Left forelimb (tissue), 1 donor: Measurements from ENCODE around the gene GATAD2A.

Experiments used
- DNase-seq: peaks from one replicate; pipeline ENCODE4 v3.0.0-alpha.2; 2018; ENCODE audit warnings: low spot score

GATAD2A gene

DNA sequence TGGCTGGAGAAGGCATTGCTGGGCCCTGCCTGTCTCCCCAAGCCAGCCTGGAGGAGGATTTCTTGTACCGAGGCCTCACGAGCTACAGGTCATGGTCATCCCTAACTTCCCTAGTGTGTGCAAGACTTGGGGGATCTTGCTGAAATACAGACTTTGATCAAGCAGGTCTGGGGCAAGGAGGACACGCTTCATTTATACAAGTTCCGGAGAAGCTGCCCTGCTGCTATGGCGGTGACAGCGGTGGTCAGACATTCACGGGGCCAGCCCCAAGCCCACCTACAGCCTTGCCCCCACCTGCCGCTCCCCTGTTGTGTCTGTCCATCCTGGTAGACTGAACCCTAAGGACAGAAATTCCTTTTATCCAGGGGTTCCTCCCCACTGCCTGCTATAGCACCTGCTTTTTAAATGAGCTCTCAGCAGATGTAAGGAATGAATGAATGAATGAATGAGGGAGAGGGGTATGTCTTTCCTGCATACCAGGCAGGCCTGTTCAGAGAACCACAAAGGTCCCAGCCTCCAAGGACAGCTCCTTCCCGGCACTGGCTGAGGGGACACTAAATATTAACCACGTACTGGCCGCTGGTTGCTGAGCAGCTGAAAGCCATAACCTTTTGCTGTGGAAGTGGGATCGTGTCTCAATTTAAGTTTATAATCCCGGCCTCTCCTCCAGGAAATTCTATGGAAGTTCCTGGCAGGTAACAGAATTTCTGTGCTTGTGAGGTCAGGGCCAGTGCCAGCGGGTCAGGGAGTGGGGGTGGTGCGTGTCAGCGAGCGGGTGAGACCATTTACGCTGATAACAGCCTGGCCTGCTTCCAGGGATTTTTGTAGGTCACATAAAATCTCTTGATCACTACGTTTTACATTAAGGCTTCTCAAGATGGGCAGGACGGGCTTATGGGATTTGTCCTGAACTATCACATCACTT is 82.7 kb downstream of the GATAD2A start:
- DNase-seq: no peak

DNA sequence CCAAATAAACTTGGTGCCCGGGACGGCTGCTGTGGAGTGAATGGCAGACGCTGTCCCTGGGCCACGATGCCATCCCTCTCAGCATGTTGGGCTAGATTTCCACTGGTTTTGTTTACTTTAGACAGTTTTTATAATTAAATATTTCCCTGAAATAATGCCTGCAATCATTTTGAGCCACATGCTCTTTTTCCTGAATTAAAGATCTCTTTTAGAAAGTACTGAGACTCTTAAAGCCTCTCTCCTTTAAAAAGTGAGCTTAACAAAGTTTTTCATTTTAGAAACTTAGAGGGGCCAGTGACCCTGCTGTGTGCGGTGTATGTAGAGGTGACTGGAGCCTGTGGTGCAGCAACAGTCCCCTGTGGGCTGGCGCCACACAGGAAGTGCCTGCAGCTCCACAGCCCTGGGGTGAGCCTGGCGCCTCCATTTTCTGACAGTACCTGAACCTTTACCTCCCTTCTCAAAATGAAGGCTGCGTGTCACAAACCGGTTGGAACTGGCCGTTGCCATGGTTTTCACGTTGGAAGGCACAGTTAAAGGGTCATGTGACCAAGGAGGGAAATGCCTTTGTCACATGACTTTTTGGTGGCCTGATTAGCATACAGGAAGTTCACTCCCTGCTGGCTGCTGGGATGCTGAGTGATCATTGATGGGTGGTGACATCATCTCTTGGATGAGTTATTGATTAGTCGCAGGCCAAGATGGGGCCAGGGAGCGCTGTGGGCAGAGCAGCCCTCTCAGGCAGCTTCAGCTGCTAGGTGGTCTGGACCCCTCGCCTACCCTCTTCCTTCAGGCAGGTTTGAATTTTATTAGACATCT is 83.6 kb downstream of the GATAD2A start:
- peak; percentile 83 for DNase-seq

DNA sequence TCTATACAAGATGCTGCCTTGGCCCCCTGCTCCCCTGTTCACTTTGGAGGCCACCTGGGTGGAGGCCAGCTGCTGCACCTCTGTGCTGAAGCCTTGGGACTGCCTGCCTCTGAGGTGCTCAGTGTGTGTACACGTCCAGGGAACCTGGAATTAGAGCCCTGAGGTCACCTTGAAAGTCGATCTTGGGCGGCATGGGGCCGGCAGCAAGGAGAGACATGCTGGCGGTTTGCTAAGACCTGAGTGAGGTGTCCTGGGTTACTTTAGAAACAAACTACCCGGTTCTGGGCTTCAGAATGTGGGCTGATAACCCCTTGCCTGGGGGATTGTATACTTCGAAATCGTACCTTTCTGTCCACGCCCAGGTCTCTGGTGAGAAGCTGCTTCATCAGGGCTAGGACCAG is 84.3 kb downstream of the GATAD2A start:
- no peak for DNase-seq

DNA sequence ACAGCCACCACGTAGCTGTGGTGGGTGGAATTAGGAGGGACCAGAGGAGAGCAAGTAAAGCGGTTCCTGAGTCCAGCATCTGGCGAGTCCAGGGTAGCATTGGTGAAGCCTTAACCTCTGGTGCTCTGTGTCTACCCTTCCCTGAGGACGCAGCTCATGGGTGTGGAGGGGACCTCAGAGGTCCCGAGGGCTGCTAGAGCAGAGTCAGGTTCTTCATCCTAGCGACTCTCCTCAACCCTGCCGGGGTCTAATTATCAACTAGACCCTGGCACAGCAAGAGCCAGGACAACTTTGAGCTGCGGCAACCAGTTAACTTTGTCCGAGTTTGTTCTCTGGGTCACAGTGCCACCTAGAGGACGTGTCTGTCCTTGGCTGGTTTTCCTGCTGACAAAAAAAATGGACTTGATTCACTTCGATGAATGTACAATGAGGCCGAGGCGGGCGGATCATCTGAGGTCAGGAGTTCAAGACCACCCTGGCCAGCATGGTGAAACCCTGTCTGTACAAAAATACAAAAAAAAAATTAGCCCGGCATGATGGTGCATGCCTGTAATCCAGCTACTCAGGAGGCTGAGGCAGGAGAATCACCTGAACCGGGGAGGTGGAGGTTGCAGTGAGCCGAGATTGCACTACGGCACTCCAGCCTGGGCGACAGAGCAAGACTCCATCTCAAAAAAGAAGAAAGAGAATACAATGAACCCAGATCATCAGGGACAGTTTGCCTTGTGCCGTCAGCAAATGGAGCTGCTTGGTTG is 84.9 kb downstream of the GATAD2A start:
- peak; percentile 82 for DNase-seq

DNA sequence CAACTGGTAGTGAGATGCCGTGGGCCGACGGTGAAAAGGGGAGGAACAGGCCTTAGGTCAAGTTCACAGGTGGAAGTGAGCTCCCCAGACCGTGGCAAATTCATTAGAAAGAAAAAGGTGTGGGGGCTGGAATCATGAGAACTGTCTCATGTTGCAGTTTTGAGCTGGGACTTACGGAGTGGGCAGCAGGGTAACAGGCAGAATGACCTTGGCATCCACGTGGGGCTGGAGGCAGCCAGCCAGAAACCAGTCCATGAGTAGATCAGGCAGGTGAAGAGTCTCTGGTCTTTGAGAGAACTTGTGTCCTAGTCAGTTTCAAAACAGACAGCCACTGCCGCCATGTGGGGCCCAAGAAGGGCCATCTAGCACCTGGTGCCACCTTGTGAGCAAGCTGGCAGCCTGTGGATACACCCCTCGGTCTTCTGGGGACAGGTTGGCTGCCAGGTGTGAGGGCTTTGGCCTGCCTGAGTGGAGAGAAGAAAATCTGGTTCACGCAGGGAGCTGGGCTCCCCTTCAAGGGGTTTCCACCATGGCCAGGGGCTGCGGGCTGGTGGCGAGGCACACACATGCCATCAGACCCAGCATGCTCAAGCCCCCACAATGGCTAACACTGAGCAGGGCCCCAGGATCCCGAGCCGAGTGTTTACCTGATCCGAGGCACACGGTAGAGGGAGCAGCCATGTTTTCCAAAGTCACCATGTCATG is 86.0 kb downstream of the GATAD2A start:
- no peak for DNase-seq

DNA sequence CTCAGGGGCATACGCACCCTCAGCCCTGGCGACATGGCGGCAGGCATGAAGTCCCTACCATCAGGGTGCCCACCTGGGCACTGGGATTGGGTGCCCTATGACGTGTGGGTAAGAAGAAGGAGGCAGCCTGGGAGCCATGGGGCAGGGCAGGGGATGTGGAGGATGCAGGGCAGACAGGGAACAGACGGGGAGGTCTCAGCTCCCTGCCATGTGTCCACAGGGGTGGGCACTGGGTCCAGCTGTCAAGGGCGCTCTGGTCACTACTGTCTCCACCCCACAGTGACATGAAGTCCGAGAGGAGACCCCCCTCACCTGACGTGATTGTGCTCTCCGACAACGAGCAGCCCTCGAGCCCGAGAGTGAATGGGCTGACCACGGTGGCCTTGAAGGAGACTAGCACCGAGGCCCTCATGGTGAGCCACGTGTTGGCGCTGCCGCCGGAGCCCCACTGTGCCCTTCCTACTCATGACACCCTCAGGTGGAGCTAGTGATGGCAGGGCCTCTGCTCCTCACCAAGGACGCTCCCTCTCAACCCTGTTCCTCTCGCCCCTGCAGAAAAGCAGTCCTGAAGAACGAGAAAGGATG is 86.6 kb downstream of the GATAD2A start:
- no peak for DNase-seq

- no peak for DNase-seq
These were observed 88.5 kb downstream of the GATAD2A start for GRCh38 chr19:19493841-19494546.

DNA sequence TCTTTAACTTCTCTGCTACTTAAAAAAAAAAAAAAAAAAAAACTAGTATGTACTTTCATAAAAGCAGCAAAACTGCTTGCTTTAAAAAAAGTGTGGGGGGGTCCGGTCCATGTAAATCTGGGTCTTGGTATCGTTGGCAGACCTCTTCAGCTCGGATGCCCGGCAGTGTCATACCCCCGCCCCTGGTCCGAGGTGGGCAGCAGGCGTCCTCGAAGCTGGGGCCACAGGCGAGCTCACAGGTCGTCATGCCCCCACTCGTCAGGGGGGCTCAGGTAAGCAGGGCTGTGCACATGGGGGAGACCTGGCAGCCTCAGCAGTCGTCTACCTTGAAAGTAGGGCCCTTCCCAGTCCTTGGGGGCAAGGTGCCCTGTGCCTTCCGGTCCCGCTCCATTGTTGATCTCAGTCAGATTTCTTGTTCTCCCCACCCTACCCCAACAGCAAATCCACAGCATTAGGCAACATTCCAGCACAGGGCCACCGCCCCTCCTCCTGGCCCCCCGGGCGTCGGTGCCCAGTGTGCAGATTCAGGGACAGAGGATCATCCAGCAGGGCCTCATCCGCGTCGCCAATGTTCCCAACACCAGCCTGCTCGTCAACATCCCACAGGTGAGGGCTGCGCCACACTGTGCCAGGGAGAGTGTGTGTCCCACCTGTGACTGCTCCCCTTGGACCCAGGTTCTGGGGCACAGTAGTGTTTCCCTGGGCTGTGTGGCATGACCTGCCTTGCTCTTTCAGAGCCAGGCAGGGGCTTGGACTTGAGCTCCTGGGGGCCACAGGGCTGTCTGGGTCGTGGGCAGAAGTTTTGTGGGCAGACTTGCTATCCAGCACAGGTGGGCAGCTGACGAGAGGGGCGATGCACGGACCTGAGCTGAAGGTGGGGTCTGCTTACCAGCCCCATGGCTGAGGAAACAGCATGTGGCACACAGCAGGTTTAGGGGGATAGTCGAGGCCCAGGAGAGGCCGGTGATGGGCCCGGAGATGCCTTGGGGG is 90.4 kb downstream of the GATAD2A start:
- DNase-seq: no peak

DNA sequence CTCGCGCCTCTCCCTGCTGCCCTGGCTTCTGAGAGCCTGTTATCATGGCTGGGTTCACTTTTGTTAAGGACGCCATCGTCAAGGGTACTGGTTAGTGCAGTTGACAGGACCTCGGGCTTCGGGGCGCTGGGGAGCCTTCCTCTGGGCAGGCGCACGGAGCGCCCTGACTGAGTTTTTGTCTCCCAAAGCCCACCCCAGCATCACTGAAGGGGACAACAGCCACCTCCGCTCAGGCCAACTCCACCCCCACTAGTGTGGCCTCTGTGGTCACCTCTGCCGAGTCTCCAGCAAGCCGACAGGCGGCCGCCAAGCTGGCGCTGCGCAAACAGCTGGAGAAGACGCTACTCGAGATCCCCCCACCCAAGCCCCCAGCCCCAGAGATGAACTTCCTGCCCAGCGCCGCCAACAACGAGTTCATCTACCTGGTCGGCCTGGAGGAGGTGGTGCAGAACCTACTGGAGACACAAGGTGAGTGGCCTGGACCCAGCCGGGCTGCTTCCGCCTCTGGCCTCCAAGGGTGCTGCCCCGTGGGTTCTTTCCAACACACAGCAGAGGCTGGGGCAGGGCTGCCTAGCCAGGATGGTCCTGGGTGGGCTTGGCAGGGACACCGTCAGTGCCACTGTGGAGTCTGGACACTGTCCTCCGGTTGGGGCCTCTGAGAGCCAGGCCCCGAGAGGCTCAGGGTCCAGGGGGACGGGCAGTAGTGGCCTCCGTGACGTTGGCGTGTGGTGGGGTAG is 92.9 kb downstream of the GATAD2A start:
- DNase-seq: no peak

DNA sequence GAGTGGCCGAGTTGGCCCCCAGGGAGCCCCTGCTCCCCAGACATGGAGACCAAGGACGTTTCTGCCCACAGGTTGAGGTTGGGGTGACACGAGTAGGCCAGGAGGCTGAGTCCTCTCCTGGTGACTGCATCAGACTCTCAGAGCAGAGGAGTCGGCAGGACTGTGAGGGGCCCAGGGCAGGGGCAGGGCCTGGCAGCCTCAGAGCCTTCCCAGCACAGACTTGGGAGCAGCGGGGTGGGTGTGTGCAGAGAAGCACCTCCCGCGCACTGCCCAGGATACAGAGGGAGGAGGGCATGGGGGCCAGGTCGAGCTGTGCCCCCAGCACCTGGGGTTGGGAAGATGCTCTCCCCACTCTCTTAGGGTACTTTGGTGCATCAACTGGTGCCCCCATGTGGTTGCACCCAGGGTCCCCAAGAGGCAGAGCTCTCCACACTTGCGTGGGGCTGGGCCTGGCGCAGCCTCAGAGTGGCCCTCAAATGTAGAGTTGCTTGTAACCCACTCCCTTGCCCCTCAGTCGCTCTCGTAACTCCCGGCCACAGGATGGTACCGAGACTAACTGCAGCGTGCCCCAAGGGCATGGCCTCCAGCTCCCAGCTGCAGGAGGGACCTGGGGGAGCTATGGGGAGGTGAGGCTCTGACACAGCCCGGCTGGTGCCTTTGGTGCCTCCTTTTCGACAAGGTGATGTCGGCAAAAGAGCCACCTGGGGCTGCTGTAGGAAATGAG is 94.0 kb downstream of the GATAD2A start:
- no peak for DNase-seq

DNA sequence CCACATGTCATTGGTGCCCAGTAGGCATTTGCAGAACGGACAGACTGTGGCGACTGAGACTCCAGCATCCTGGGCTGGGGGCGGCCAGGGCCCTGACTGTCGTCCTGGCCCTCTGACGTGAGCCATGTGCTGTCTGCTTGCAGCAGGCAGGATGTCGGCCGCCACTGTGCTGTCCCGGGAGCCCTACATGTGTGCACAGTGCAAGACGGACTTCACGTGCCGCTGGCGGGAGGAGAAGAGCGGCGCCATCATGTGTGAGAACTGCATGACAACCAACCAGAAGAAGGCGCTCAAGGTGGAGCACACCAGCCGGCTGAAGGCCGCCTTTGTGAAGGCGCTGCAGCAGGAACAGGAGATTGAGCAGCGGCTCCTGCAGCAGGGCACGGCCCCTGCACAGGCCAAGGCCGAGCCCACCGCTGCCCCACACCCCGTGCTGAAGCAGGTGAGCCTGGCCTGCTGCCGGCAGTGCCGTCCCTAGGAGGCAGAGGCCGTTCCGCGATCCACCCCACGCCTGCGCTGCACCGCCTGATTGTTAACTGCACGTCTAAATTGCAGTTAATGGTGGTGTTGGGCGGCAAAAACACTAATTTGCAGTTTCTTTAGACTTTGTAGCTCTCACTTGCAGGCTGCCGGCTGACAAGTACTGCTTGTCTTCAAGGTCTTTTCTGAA is 95.6 kb downstream of the GATAD2A start:
- DNase-seq: no peak

DNA sequence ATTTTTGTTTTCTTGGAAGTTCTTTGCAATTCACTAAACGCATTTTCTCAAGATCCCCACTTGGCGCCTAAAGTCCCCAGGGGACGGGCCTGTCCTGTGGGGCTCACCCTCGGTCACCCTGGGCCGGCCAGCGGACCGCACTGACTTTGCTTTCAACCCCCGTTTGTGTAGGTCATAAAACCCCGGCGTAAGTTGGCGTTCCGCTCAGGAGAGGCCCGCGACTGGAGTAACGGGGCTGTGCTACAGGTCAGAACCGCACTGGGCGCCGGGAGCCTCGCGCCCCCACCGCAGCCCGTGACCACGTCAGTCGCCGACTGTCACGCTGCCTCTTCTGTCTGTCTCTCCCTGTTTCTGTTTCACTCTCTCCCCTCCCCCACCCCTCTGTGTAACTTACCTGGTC is 96.3 kb downstream of the GATAD2A start:
- no peak for DNase-seq

- DNase-seq: no peak
These were observed 96.8 kb downstream of the GATAD2A start for GRCh38 chr19:19502281-19502680.

DNA sequence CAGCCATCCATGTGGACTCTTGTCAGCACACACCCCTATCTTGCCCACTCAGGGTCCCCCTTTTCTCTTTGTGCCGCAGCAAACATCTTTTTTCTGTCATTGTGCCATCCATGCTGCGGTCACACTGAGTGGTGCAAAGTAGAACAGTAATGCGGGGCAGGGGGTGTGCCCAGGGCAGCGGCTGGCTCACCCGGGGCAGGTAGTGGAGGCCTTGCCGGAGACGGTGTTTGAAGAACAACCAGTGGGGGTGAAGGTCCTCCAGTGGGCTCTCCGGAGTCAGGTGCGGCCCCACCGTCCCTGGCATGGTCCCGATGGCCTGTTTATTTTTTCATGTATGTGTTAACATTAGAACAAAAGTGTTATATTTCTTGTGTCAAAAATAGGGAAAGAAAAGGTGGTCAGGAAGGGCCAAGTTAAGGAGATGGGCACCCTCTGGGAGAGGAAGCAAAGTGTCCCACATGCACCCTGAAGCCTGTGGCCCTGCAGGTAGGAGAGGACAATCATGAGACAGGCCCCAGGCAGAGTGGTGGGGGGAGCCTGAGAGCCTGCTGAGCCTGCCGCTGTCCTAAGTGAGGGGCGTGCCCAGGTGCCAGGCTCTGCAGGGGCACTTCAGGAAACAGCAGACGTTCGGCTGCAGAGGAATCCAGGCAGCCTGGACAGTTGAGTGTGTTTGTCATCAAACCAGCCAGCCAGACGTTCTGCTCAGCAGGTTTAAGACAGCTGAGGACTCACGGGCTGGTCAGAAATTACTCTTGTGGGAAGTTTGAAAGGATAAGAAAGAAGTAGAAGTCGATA is 97.5 kb downstream of the GATAD2A start:
- DNase-seq: no peak

DNA sequence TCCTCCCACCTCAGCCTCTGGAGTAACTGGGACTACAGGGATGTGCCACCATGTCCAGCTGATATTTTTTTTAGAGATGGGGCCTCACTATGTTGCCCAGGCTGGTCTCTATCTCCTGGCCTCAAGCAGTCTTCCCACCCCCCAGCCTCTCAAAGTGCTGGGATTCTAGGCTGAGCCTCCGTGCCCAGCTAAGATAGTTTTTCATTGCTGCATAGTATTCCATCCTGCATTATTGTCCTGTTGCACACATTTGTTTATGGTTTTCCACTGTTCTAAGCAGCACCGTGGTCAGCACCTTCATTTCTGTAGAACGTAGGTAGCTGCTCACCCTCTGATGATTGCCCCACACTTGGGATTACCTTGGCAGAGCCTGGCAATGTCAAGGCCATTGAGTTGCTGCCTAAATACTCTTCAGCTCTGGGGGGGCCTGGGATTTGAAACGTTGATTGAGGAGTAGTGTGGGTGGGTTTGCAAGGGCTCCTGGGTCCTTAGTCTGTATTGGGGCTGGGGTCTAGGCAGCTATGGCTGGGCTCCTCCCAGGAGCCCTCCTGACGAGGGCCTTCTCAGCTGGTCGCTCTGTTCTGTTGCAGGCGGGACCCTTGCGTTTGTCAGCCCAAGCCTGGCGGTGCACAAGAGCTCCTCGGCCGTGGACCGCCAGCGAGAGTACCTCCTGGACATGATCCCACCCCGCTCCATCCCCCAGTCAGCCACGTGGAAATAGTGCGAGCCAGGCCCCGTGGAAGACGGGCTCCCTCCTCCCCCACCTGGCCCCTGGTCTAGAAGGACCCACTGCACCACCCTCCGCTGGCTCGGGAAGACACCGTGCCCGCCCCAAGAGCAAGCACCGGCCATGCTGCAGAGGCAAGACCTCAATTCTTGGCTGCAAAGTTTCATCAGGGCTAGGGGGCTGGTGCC is 99.5 kb downstream of the GATAD2A start:
- DNase-seq: no peak
